HG02938 (cell line): ENCODE measurements around the gene TP53TG3E.
"Not testable (repeated sequence)": the region's sequence is repeated elsewhere in the genome, so short reads cannot be mapped to it uniquely, and the experiment has no call there.

Experiments
- ATAC-seq: cut with Tn5 transposase; IDR thresholded peaks from one replicate; pipeline ENCODE4 v1.9.1; 2021; ENCODE audit warnings: mild to moderate bottlenecking, moderate library complexity; ENCODE audit not compliant: unreplicated experiment

Gene TP53TG3E

GRCh38 chr16:33304006-33304405 lies at the start of gene TP53TG3E:
TP53TG3E (plus strand) TSS chr16:33304306; CDS start chr16:33304374, 68 bp downstream.
- not testable (repeated sequence) for ATAC-seq

GRCh38 chr16:33336226-33337012 lies 32.3 kb downstream of the TP53TG3E start:
- ATAC-seq: not testable (repeated sequence)

- ATAC-seq: not testable (repeated sequence)
These were observed 33.8 kb downstream of the TP53TG3E start for GRCh38 chr16:33337627-33338542.

- not testable (repeated sequence) for ATAC-seq
These were observed 34.4 kb downstream of the TP53TG3E start for GRCh38 chr16:33338543-33338951.

- not testable (repeated sequence) for ATAC-seq
These were observed 35.3 kb downstream of the TP53TG3E start for GRCh38 chr16:33339093-33340061.
